IMR-90 (cell line): ENCODE results near the gene ASTN2. TPM values are rescaled to one million over a fixed set of nuclear protein-coding genes. Genes with fewer than 3 reads are reported as not detected.

Experiments
- ATAC-seq: fragments of 200-7000 bp; cut with Tn5 transposase; 2 replicates; pipeline ENCODE4 v1.9.1; 2020; ENCODE audit warnings: low read depth, mild to moderate bottlenecking, moderate library complexity
- BruUV-seq: library from RNA; stranded (reverse); fragments of 400-500 nt; replicated peaks from 2 replicates; lab custom pipeline; 2021; lab: Mats Ljungman, UMichigan
- CTCF ChIA-PET: fragments of 300-600 bp; formaldehyde crosslinking; extraction: SDS; loops from one replicate; lab custom pipeline; 2021; ENCODE audit warnings: antibody characterized with exemption; lab: Yijun Ruan, JAX
- POLR2A ChIA-PET: fragments of 300-600 bp; sonication (Branson Sonifier 250); formaldehyde crosslinking; loops from one replicate; lab custom pipeline; 2022; ENCODE audit warnings: antibody characterized with exemption; ENCODE audit not compliant: unreplicated experiment; lab: Charles Lee
- DNase-seq: peaks from one replicate; pipeline ENCODE4 v3.0.0; 2013
- H2AFZ ChIP-seq: replicated peaks from 2 replicates; pipeline ENCODE3; 2013; ENCODE audit warnings: low read length, mild to moderate bottlenecking; ENCODE audit not compliant: poor library complexity
- H2AK5ac ChIP-seq: 2 replicates; pipeline ENCODE4 v1.6.1; 2013; ENCODE audit warnings: low read depth, low read length, inconsistent platforms
- H2AK9ac ChIP-seq: replicated peaks from 2 replicates; pipeline ENCODE3; 2013; ENCODE audit warnings: mild to moderate bottlenecking, low read depth, low read length, moderate library complexity; ENCODE audit not compliant: poor library complexity
- H2BK120ac ChIP-seq: 2 replicates; pipeline ENCODE4 v1.6.1; 2013; ENCODE audit warnings: low read depth, low read length, inconsistent platforms
- H2BK15ac ChIP-seq: 3 replicates; pipeline ENCODE4 v1.6.1; 2013; ENCODE audit warnings: low read depth, low read length, inconsistent platforms
- H2BK20ac ChIP-seq: 2 replicates; pipeline ENCODE4 v1.6.1; 2013; ENCODE audit warnings: low read depth, mild to moderate bottlenecking, inconsistent platforms, low read length, moderate library complexity
- H2BK5ac ChIP-seq: 2 replicates; pipeline ENCODE4 v1.6.1; 2013; ENCODE audit warnings: mild to moderate bottlenecking, low read depth, low read length, inconsistent platforms; ENCODE audit not compliant: poor library complexity, severe bottlenecking
- H3K14ac ChIP-seq: replicated peaks from 2 replicates; pipeline ENCODE4 v1.6.1; 2013; ENCODE audit warnings: low read depth, low read length, inconsistent platforms
- H3K18ac ChIP-seq: 2 replicates; pipeline ENCODE4 v1.6.1; 2013; ENCODE audit warnings: low read depth, low read length, control low read depth
- H3K23ac ChIP-seq: 2 replicates; pipeline ENCODE4 v1.6.1; 2013; ENCODE audit warnings: low read depth, low read length, inconsistent platforms
- H3K27ac ChIP-seq: 2 replicates; pipeline ENCODE4 v1.5.1; 2013; ENCODE audit warnings: mild to moderate bottlenecking, control low read depth, low read length; ENCODE audit not compliant: insufficient read depth
- H3K27me3 ChIP-seq: 2 replicates; pipeline ENCODE4 v1.6.1; 2013; ENCODE audit warnings: low read length; ENCODE audit not compliant: control insufficient read depth, insufficient read depth
- H3K36me3 ChIP-seq: 2 replicates; pipeline ENCODE4 v1.6.1; 2013; ENCODE audit warnings: low read length, mixed read lengths; ENCODE audit not compliant: control insufficient read depth, insufficient read depth
- H3K4ac ChIP-seq: 2 replicates; pipeline ENCODE4 v1.6.1; 2013; ENCODE audit warnings: low read depth, low read length, inconsistent platforms
- H3K4me1 ChIP-seq: 2 replicates; pipeline ENCODE4 v1.6.1; 2013; ENCODE audit warnings: low read length, mixed read lengths; ENCODE audit not compliant: control insufficient read depth, insufficient read depth
- H3K4me2 ChIP-seq: 2 replicates; pipeline ENCODE4 v1.6.1; 2013; ENCODE audit warnings: low read depth, mild to moderate bottlenecking, control low read depth, low read length, moderate library complexity
- H3K4me3 ChIP-seq: 2 replicates; pipeline ENCODE4 v1.5.1; 2013; ENCODE audit warnings: low read depth, mild to moderate bottlenecking, control low read depth, low read length, moderate library complexity; ENCODE audit not compliant: insufficient read depth
- H3K56ac ChIP-seq: 2 replicates; pipeline ENCODE4 v1.6.1; 2013; ENCODE audit warnings: low read length, inconsistent platforms; ENCODE audit not compliant: insufficient read depth; ENCODE audit errors: extremely low read depth
- H3K79me1 ChIP-seq, 2 experiments: 2 replicates each; pipeline ENCODE4 v1.6.1; 2013; ENCODE audit warnings: low read length in 2 of 2, inconsistent platforms in 1 of 2, low read depth in 1 of 2
- H3K9ac ChIP-seq: 2 replicates; pipeline ENCODE4 v1.6.1; 2013; ENCODE audit warnings: low read depth, low read length, control low read depth
- H3K9me1 ChIP-seq: 2 replicates; pipeline ENCODE4 v1.6.1; 2013; ENCODE audit warnings: low read length, inconsistent platforms; ENCODE audit not compliant: insufficient read depth
- H3K9me3 ChIP-seq: 2 replicates; pipeline ENCODE4 v1.6.1; 2013; ENCODE audit warnings: low read length; ENCODE audit not compliant: control insufficient read depth, insufficient read depth
- H4K20me1 ChIP-seq: 2 replicates; pipeline ENCODE4 v1.6.1; 2013; ENCODE audit warnings: low read length, inconsistent platforms; ENCODE audit not compliant: insufficient read depth
- H4K5ac ChIP-seq: 2 replicates; pipeline ENCODE4 v1.6.1; 2013; ENCODE audit warnings: mild to moderate bottlenecking, low read depth, low read length, control low read depth
- H4K8ac ChIP-seq, 2 experiments: 2 replicates each; pipeline ENCODE4 v1.6.1; 2013; ENCODE audit warnings: low read depth in 2 of 2, low read length in 2 of 2, control low read depth in 1 of 2, inconsistent platforms in 1 of 2
- H4K91ac ChIP-seq: 2 replicates; pipeline ENCODE4 v1.6.1; 2013; ENCODE audit warnings: low read depth, low read length, inconsistent platforms; ENCODE audit not compliant: insufficient read depth
- MAZ ChIP-seq: IDR thresholded peaks from 2 replicates; pipeline ENCODE4 v1.6.1; 2012; ENCODE audit warnings: low read depth, mild to moderate bottlenecking, low read length, improper control_type of control experiment, moderate library complexity, borderline replicate concordance
- POLR2A ChIP-seq: IDR thresholded peaks from 2 replicates; pipeline ENCODE4 v1.6.1; 2012; ENCODE audit warnings: mild to moderate bottlenecking, low read depth, low read length
- RCOR1 ChIP-seq: IDR thresholded peaks from 2 replicates; pipeline ENCODE4 v1.6.1; 2012; ENCODE audit warnings: mild to moderate bottlenecking, low read length, improper control_type of control experiment; ENCODE audit not compliant: insufficient replicate concordance
- SMC3 ChIP-seq: fragments of 150-350 bp; IDR thresholded peaks from 2 replicates; pipeline ENCODE4 v1.6.1; 2016; ENCODE audit warnings: low read depth, mild to moderate bottlenecking, antibody characterized with exemption, low read length, moderate library complexity
- WGBS, 2 experiments: methylation state at CpG; one replicate each; pipeline versions ENCODE4 v1.1.5 to v1.1.7; 2013; ENCODE audit warnings: missing lambda C conversion rate in 2 of 2; ENCODE audit not compliant: insufficient read length in 1 of 2; ENCODE audit errors: extremely low coverage in 2 of 2; 5-methylcytosine and 5-hydroxymethylcytosine counted together
- dilution Hi-C: fragments of 300-500 bp; cut with HindIII; formaldehyde crosslinking; loops from one replicate; pipeline ENCODE4 v1.14.3; 2018; ENCODE audit warnings: low sequenced_read_pairs; ENCODE audit not compliant: unreplicated experiment
- in situ Hi-C: fragments of 300-500 bp; cut with MboI; formaldehyde crosslinking; loops from 3 replicates; pipeline ENCODE4 v1.14.3; 2019; ENCODE audit warnings: low sequenced_read_pairs, inconsistent platforms, mixed read lengths
- intact Hi-C: fragments of 100-400 bp; cut with micrococcal nuclease; formaldehyde crosslinking; loops from 2 replicates; pipeline ENCODE4 v1.10.0; 2022
- polyA plus RNA-seq, 3 experiments: library from polyadenylated mRNA; depleted of rRNA; stranded (reverse); fragments of >200 nt; gene quantifications; 2 replicates each; pipeline ENCODE4 v1.2.3, GENCODE V29; 2012; ENCODE audit warnings: low replicate concordance in 1 of 3
- total RNA-seq: library from RNA; depleted of rRNA; stranded (reverse); fragments of >200 nt; gene quantifications from 2 replicates; pipeline ENCODE4 v1.2.3, GENCODE V29; 2012

The ASTN2 gene
- total and polyA plus RNA-seq, 2 of the 4 experiments (the other 2 are of a cell fraction): 3.8 to 6.8 TPM

DNA sequence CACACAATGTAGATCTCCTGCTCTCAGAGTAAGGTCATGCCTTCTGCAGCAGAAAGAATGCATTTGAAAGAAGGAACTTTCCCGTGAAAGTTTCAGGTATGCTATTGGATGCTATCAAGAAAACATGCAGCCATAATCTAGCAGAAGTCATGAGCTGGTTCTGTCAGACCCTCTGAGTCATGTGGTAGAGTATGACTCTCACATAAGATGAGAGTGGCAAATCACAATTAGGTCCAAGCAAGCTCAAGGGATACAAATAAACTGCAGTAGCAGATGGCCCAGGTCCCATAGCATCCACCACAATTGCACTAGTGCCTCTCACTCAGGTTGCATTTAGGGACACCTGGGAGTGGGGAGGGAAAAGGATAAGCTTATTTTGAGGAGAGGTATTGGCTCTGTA is 292.8 kb downstream of the ASTN2 start:
- dilution Hi-C loops (no loop called here), intact Hi-C loops (no loop called here), in situ Hi-C loops (no loop called here)
- no peaks in the 10 kb centered on the region for H3K4me1 ChIP-seq
- ATAC-seq: no peak
- no peak overlapping the region for H2BK15ac ChIP-seq
- no CpG with 5 or more reads among the region's 1 CpG for WGBS, 2 experiments
- no peak overlapping the region for H3K4ac ChIP-seq
- H4K91ac ChIP-seq: no peak overlapping the region
- H3K9me1 ChIP-seq: no peaks in the 10 kb centered on the region
- H4K20me1 ChIP-seq: no peaks in the 10 kb centered on the region
- DNase-seq: no peak
- H2BK20ac ChIP-seq: no peak overlapping the region
- H3K56ac ChIP-seq: no peak overlapping the region
- CTCF ChIA-PET: no interaction called here
- H4K5ac ChIP-seq: no peak overlapping the region
- no peak overlapping the region for H2AK5ac ChIP-seq
- no peak overlapping the region for H3K18ac ChIP-seq
- H3K27me3 ChIP-seq: no peaks in the 10 kb centered on the region
- H3K14ac ChIP-seq: no peak overlapping the region
- no peak overlapping the region for H2AFZ ChIP-seq
- no peak overlapping the region for H3K4me2 ChIP-seq
- H3K79me1 ChIP-seq: no peaks in the 10 kb centered on the region
- TF ChIP-seq POLR2A: no peak
- no peak for TF ChIP-seq MAZ
- no peak for TF ChIP-seq RCOR1
- no peak for TF ChIP-seq SMC3
- no peak overlapping the region for H3K27ac ChIP-seq
- H3K9me3 ChIP-seq: 0 out of 2 replicates have a peak, but pooled peaks cover 2% of the 10 kb centered on the region
- H3K23ac ChIP-seq: no peak overlapping the region
- H2AK9ac ChIP-seq: no peak overlapping the region
- BruUV-seq: no TSS peak
- no peak overlapping the region for H4K8ac ChIP-seq
- H2BK120ac ChIP-seq: no peak overlapping the region
- no peak overlapping the region for H3K9ac ChIP-seq
- no peak overlapping the region for H2BK5ac ChIP-seq
- no peaks in the 10 kb centered on the region for H3K36me3 ChIP-seq
- no peak overlapping the region for H3K4me3 ChIP-seq
- POLR2A ChIA-PET: no interaction called here
